Esophagus squamous epithelium (tissue), 4 donors: ENCODE measurements around the gene IQSEC1.

ENCODE experiments used
- POLR2A ChIP-seq, 4 donors: fragments of 450-650 bp; IDR thresholded peaks; one replicate each; pipeline ENCODE4 v1.6.1; 2017; ENCODE audit warnings: antibody characterized with exemption in 4 of 4, mild to moderate bottlenecking in 4 of 4, moderate library complexity in 3 of 4
- TF ChIP-seq, protein P1 (sequence below), 6 experiments: fragments of 450-650 bp in 4 of 6; fragments of 200-600 bp in 2 of 6; sonication (generic) in 2 of 6; IDR thresholded peaks; one replicate each; pipeline ENCODE4 v1.5.1; 2016 to 2019; ENCODE audit warnings: antibody characterized with exemption in 6 of 6, mild to moderate bottlenecking in 4 of 6, moderate library complexity in 4 of 6

DNA sequence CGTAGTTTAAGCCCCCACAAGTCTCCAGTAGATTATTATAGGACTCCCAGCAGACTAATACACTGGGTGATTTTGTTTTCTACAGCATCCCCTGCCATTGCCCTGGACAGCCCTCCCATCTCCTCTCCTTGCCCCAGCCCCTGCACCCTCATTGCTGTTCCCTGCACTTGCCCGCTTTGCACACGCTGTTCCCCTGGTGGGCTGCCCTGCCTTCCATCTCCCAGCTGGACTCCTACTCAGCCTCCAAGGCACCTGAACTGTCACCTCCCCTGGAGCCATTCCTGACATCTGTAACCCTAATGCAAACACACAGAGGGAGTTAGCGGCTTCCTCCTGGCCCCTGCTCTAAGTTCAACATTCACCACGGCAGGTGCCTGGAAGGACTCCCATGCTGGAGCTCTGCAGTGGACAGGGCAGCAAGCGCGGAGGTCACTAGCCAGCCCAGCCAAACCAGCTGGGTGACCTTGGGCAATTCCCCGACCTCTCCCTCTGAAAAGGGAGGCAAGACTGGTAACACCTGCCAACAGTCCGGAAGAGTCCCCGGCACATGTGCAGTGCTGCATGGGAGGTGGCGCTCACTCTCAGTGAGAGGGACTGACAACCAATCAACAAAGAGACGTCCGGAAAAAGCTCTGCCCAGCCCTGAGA is 38.8 kb upstream of the IQSEC1 start:
- TF ChIP-seq, protein P1, sequence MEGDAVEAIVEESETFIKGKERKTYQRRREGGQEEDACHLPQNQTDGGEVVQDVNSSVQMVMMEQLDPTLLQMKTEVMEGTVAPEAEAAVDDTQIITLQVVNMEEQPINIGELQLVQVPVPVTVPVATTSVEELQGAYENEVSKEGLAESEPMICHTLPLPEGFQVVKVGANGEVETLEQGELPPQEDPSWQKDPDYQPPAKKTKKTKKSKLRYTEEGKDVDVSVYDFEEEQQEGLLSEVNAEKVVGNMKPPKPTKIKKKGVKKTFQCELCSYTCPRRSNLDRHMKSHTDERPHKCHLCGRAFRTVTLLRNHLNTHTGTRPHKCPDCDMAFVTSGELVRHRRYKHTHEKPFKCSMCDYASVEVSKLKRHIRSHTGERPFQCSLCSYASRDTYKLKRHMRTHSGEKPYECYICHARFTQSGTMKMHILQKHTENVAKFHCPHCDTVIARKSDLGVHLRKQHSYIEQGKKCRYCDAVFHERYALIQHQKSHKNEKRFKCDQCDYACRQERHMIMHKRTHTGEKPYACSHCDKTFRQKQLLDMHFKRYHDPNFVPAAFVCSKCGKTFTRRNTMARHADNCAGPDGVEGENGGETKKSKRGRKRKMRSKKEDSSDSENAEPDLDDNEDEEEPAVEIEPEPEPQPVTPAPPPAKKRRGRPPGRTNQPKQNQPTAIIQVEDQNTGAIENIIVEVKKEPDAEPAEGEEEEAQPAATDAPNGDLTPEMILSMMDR (IDR thresholded peaks at IDR 0.05): no peak
- no peak for TF ChIP-seq POLR2A (IDR thresholded peaks at IDR 0.05)
